ENCODE data around the gene NUMA1. TPM values are rescaled to one million over a fixed set of nuclear protein-coding genes. Genes with fewer than 3 reads are reported as not detected.

The NUMA1 gene
- total and polyA plus RNA-seq, 9 of the 15 experiments (the other 6 are each of a cell fraction or from before 2014, with no cell fraction given) = 4.1 to 104 (median 51.2) TPM

GRCh38 chr11:72084965-72085364 is 4.6 kb upstream of the NUMA1 start:
- DNase-seq (ENCODE audit: extremely low read depth in 1 of 4, low spot score in 3 of 4) = no peak
- Histone ChIP-seq H3K4me2 (ENCODE audit: insufficient read depth, low read length) (no peak overlapping the region), H3K9me1 (ENCODE audit: control insufficient read depth, insufficient read depth, low read length) (no peaks in the 10 kb centered on the region), H3K27me3 (ENCODE audit: control insufficient read depth in 2 of 2, insufficient read depth in 2 of 2, low read length in 2 of 2) (no peaks in the 10 kb centered on the region), H3K4me3 (no peak overlapping the region), H3K9ac (ENCODE audit: insufficient read depth in 1 of 2, low read depth in 2 of 2, low read length in 2 of 2) (no peak overlapping the region), H3K9me3 (replicated peaks; ENCODE audit: control insufficient read depth, insufficient read depth, low read depth, low read length) (no peaks in the 10 kb centered on the region), H3K79me2 (ENCODE audit: control insufficient read depth, insufficient read depth, low read length) (peaks cover 1% of the 10 kb centered on the region), H3K4me1 (replicated peaks in 1 of 2; ENCODE audit: control insufficient read depth in 2 of 2, insufficient read depth in 2 of 2, low read length in 2 of 2) (peaks cover 6 to 12% of the 10 kb centered on the region in 2 experiments; a peak in 3 of 5 replicates), H3K27ac (ENCODE audit: extremely low read depth, low read depth, low read length) (no peak overlapping the region), H2AFZ (ENCODE audit: low read depth, low read length) (no peak overlapping the region), H3K36me3 (ENCODE audit: control insufficient read depth, insufficient read depth, low read length) (peaks cover 20% of the 10 kb centered on the region), H4K20me1 (replicated peaks; ENCODE audit: control insufficient read depth, insufficient read depth, low read length) (peaks cover 5% of the 10 kb centered on the region; the same call in 1 of the 2 replicates)
- TF ChIP-seq, protein P1, sequence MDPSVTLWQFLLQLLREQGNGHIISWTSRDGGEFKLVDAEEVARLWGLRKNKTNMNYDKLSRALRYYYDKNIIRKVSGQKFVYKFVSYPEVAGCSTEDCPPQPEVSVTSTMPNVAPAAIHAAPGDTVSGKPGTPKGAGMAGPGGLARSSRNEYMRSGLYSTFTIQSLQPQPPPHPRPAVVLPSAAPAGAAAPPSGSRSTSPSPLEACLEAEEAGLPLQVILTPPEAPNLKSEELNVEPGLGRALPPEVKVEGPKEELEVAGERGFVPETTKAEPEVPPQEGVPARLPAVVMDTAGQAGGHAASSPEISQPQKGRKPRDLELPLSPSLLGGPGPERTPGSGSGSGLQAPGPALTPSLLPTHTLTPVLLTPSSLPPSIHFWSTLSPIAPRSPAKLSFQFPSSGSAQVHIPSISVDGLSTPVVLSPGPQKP (CRISPR knock-in tag; IDR thresholded peaks at IDR 0.05) = no peak
- POLR2A ChIA-PET = interaction anchor here (1.1 to 3.2 kb wide), 4 partner anchors 10 to 28 kb away, joined by 3 to 21 read pairs (median 8); partner anchors contain the start of gene ANAPC15
- 88% methylated on average over 1 of the region's 1 CpG for WGBS (ENCODE audit: insufficient coverage, low coverage, missing lambda C conversion rate)
- in situ Hi-C loops (cut with MboI) (no loop called here), intact Hi-C loops (cut with micrococcal nuclease) (no loop called here)
- FAIRE-seq = no peak
- CTCF ChIA-PET (ENCODE audit: low intra/inter-chr PET ratio) = no interaction called here
- no peak for ATAC-seq
- BruUV-seq (replicated peaks) = no TSS peak

DNA sequence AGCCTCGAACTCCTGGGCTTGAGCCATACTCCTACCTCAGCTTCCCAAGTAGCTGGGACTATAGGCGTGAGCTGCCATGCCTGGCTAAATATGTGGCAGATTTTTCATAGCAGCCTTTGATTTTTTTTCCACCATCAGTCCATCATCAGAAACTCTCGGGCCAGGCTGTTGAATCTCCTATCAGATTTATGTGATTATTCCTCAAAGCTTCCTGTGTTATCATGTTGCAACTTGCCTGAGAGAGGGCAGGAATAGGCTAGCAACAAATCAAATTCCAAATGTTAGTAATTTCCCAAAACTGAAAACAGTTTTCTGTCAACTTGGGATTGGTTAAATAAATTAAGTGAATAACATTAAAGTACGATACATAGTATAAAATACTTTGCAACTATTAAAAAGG is 3.7 kb upstream of the NUMA1 start:
- 53% methylated on average over 4 of the region's 4 CpGs for WGBS (ENCODE audit: insufficient coverage, low coverage, missing lambda C conversion rate)
- Histone ChIP-seq H3K27ac (ENCODE audit: extremely low read depth, low read depth, low read length) (no peak overlapping the region), H3K9me3 (replicated peaks; ENCODE audit: control insufficient read depth, insufficient read depth, low read depth, low read length) (no peaks in the 10 kb centered on the region), H4K20me1 (replicated peaks; ENCODE audit: control insufficient read depth, insufficient read depth, low read length) (peaks cover 5% of the 10 kb centered on the region; the same call in 1 of the 2 replicates), H3K4me1 (replicated peaks in 1 of 2; ENCODE audit: control insufficient read depth in 2 of 2, insufficient read depth in 2 of 2, low read length in 2 of 2) (peaks cover 6 to 12% of the 10 kb centered on the region in 2 experiments; a peak in 3 of 5 replicates), H2AFZ (ENCODE audit: low read depth, low read length) (no peak overlapping the region), H3K79me2 (ENCODE audit: control insufficient read depth, insufficient read depth, low read length) (peaks cover 10% of the 10 kb centered on the region), H3K9me1 (ENCODE audit: control insufficient read depth, insufficient read depth, low read length) (no peaks in the 10 kb centered on the region), H3K27me3 (ENCODE audit: control insufficient read depth in 2 of 2, insufficient read depth in 2 of 2, low read length in 2 of 2) (no peaks in the 10 kb centered on the region), H3K4me2 (ENCODE audit: insufficient read depth, low read length) (no peak overlapping the region), H3K9ac (ENCODE audit: insufficient read depth in 1 of 2, low read depth in 2 of 2, low read length in 2 of 2) (no peak overlapping the region), H3K36me3 (ENCODE audit: control insufficient read depth, insufficient read depth, low read length) (peaks cover 14% of the 10 kb centered on the region), H3K4me3 (no peak overlapping the region)
- FAIRE-seq (no peak), ATAC-seq (no peak), DNase-seq (ENCODE audit: extremely low read depth in 1 of 4, low spot score in 3 of 4) (no peak)
- ChIA-PET POLR2A (interaction anchor here (0.6 to 3.2 kb wide), 3 partner anchors 11 to 22 kb away, joined by 3 to 12 read pairs (median 3); partner anchors contain the start of gene TOMT), CTCF (ENCODE audit: low intra/inter-chr PET ratio) (no interaction called here)
- BruUV-seq (replicated peaks) = no TSS peak
- in situ Hi-C loops (cut with MboI) (no loop called here), intact Hi-C loops (cut with micrococcal nuclease) (no loop called here)
- no peak for TF ChIP-seq TRIM24 (IDR thresholded peaks at IDR 0.05)
- TF ChIP-seq CBFA2T3 (IDR thresholded peaks at IDR 0.05) = no peak
- no peak for TF ChIP-seq MAFG (tag; conservative IDR thresholded peaks at IDR 0.05)
- TF ChIP-seq, protein P2, sequence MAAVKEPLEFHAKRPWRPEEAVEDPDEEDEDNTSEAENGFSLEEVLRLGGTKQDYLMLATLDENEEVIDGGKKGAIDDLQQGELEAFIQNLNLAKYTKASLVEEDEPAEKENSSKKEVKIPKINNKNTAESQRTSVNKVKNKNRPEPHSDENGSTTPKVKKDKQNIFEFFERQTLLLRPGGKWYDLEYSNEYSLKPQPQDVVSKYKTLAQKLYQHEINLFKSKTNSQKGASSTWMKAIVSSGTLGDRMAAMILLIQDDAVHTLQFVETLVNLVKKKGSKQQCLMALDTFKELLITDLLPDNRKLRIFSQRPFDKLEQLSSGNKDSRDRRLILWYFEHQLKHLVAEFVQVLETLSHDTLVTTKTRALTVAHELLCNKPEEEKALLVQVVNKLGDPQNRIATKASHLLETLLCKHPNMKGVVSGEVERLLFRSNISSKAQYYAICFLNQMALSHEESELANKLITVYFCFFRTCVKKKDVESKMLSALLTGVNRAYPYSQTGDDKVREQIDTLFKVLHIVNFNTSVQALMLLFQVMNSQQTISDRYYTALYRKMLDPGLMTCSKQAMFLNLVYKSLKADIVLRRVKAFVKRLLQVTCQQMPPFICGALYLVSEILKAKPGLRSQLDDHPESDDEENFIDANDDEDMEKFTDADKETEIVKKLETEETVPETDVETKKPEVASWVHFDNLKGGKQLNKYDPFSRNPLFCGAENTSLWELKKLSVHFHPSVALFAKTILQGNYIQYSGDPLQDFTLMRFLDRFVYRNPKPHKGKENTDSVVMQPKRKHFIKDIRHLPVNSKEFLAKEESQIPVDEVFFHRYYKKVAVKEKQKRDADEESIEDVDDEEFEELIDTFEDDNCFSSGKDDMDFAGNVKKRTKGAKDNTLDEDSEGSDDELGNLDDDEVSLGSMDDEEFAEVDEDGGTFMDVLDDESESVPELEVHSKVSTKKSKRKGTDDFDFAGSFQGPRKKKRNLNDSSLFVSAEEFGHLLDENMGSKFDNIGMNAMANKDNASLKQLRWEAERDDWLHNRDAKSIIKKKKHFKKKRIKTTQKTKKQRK (IDR thresholded peaks at IDR 0.05; ENCODE audit: borderline replicate concordance, low read depth, low read length) = no peak
- TF ChIP-seq FOSL1 (tag; conservative IDR thresholded peaks at IDR 0.05) = no peak
- no peak for TF ChIP-seq L3MBTL2 (IDR thresholded peaks at IDR 0.05)

Measured in K562 (cell line).